ENCODE measurements around the gene BCL7C. TPM values are rescaled to one million over a fixed set of nuclear protein-coding genes. Genes with fewer than 3 reads are reported as not detected.

The BCL7C gene
- total and polyA plus RNA-seq, 2 of the 13 experiments (the other 11 are each of a cell fraction or from before 2014, with no cell fraction given): 17.7 to 33.8 TPM

DNA sequence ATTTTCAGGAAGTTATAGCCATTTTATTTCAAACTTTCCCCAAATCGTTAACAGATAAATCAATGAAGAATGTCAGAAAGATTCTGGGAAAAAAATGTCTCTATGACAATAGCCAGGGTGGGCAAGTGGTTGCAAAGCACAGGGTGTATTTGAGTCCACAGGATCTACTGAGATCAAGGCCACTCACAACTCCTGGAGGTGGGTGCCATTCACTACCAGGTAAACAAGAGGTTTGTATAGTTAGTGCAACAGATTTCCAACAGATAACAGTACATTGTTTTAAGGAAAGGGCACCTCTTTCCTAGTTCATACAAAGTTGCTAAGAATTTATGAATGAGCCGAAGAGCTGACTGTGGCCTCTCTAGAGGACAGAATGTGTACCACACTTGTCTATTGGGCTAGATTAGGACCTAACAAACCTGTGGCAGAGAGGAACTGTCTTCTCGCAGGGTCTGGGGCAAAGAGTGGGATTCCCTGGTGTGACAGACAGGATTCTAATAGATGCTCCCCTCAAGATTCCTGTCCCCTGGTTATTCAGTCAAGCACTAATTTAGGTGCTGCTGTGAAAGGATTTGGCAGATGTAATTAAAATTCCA, 54.9 kb downstream of the BCL7C start (continued):
- TF ChIP-seq, protein P1, sequence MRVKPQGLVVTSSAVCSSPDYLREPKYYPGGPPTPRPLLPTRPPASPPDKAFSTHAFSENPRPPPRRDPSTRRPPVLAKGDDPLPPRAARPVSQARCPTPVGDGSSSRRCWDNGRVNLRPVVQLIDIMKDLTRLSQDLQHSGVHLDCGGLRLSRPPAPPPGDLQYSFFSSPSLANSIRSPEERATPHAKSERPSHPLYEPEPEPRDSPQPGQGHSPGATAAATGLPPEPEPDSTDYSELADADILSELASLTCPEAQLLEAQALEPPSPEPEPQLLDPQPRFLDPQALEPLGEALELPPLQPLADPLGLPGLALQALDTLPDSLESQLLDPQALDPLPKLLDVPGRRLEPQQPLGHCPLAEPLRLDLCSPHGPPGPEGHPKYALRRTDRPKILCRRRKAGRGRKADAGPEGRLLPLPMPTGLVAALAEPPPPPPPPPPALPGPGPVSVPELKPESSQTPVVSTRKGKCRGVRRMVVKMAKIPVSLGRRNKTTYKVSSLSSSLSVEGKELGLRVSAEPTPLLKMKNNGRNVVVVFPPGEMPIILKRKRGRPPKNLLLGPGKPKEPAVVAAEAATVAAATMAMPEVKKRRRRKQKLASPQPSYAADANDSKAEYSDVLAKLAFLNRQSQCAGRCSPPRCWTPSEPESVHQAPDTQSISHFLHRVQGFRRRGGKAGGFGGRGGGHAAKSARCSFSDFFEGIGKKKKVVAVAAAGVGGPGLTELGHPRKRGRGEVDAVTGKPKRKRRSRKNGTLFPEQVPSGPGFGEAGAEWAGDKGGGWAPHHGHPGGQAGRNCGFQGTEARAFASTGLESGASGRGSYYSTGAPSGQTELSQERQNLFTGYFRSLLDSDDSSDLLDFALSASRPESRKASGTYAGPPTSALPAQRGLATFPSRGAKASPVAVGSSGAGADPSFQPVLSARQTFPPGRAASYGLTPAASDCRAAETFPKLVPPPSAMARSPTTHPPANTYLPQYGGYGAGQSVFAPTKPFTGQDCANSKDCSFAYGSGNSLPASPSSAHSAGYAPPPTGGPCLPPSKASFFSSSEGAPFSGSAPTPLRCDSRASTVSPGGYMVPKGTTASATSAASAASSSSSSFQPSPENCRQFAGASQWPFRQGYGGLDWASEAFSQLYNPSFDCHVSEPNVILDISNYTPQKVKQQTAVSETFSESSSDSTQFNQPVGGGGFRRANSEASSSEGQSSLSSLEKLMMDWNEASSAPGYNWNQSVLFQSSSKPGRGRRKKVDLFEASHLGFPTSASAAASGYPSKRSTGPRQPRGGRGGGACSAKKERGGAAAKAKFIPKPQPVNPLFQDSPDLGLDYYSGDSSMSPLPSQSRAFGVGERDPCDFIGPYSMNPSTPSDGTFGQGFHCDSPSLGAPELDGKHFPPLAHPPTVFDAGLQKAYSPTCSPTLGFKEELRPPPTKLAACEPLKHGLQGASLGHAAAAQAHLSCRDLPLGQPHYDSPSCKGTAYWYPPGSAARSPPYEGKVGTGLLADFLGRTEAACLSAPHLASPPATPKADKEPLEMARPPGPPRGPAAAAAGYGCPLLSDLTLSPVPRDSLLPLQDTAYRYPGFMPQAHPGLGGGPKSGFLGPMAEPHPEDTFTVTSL (CRISPR knock-in tag; IDR thresholded peaks at IDR 0.05; ENCODE audit: borderline replicate concordance): peak; percentile 30; the same call in 1 of the 2 replicates
- TF ChIP-seq, protein P2, sequence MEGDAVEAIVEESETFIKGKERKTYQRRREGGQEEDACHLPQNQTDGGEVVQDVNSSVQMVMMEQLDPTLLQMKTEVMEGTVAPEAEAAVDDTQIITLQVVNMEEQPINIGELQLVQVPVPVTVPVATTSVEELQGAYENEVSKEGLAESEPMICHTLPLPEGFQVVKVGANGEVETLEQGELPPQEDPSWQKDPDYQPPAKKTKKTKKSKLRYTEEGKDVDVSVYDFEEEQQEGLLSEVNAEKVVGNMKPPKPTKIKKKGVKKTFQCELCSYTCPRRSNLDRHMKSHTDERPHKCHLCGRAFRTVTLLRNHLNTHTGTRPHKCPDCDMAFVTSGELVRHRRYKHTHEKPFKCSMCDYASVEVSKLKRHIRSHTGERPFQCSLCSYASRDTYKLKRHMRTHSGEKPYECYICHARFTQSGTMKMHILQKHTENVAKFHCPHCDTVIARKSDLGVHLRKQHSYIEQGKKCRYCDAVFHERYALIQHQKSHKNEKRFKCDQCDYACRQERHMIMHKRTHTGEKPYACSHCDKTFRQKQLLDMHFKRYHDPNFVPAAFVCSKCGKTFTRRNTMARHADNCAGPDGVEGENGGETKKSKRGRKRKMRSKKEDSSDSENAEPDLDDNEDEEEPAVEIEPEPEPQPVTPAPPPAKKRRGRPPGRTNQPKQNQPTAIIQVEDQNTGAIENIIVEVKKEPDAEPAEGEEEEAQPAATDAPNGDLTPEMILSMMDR (CRISPR knock-in tag; IDR thresholded peaks at IDR 0.05): peak; percentile 39
- TF ChIP-seq ZNF30 (CRISPR knock-in tag; IDR thresholded peaks at IDR 0.05): no peak
- 0 out of 2 replicates have a peak, but pooled peaks have one; percentile 38 for TF ChIP-seq CEBPG (CRISPR knock-in tag; IDR thresholded peaks at IDR 0.05)
- peak; percentile 25 for TF ChIP-seq ASH2L (IDR thresholded peaks at IDR 0.05; ENCODE audit: insufficient read length, low read depth, low read length)
- no peak for TF ChIP-seq ATAD3A (CRISPR knock-in tag; IDR thresholded peaks at IDR 0.05)
- peak; percentile 46; the same call in 1 of the 2 replicates for TF ChIP-seq FOXJ3 (CRISPR knock-in tag; IDR thresholded peaks at IDR 0.05; ENCODE audit: borderline replicate concordance)
- TF ChIP-seq, protein P3, sequence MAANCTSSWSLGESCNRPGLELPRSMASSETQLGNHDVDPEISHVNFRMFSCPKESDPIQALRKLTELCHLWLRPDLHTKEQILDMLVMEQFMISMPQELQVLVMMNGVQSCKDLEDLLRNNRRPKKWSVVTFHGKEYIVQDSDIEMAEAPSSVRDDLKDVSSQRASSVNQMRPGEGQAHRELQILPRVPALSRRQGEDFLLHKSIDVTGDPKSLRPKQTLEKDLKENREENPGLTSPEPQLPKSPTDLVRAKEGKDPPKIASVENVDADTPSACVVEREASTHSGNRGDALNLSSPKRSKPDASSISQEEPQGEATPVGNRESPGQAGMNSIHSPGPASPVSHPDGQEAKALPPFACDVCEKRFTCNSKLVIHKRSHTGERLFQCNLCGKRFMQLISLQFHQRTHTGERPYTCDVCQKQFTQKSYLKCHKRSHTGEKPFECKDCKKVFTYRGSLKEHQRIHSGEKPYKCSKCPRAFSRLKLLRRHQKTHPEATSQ (CRISPR knock-in tag; IDR thresholded peaks at IDR 0.05; ENCODE audit: borderline replicate concordance): no peak
- TF ChIP-seq ZNF749 (CRISPR knock-in tag; IDR thresholded peaks at IDR 0.05; ENCODE audit: borderline replicate concordance): no peak
- TF ChIP-seq HDAC2 (CRISPR knock-in tag; IDR thresholded peaks at IDR 0.05): peak; percentile 69
- no peak for TF ChIP-seq KDM5A (IDR thresholded peaks at IDR 0.05; ENCODE audit: borderline replicate concordance, low read length)
- TF ChIP-seq ARNT2 (CRISPR knock-in tag; IDR thresholded peaks at IDR 0.05; ENCODE audit: low read depth): no peak
- TF ChIP-seq SOX6 (IDR thresholded peaks at IDR 0.05): no peak
- TF ChIP-seq SOX6 (CRISPR knock-in tag; IDR thresholded peaks at IDR 0.05): peak; percentile 97
- TF ChIP-seq, protein P4, sequence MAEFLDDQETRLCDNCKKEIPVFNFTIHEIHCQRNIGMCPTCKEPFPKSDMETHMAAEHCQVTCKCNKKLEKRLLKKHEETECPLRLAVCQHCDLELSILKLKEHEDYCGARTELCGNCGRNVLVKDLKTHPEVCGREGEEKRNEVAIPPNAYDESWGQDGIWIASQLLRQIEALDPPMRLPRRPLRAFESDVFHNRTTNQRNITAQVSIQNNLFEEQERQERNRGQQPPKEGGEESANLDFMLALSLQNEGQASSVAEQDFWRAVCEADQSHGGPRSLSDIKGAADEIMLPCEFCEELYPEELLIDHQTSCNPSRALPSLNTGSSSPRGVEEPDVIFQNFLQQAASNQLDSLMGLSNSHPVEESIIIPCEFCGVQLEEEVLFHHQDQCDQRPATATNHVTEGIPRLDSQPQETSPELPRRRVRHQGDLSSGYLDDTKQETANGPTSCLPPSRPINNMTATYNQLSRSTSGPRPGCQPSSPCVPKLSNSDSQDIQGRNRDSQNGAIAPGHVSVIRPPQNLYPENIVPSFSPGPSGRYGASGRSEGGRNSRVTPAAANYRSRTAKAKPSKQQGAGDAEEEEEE (CRISPR knock-in tag; IDR thresholded peaks at IDR 0.05; ENCODE audit: borderline replicate concordance): no peak
- TF ChIP-seq ZBTB20 (CRISPR knock-in tag; IDR thresholded peaks at IDR 0.05; ENCODE audit: borderline replicate concordance, low read depth): no peak; the same call in 1 of the 2 replicates
- TF ChIP-seq KLF13 (CRISPR knock-in tag; IDR thresholded peaks at IDR 0.05): no peak
- TF ChIP-seq ZNF543 (CRISPR knock-in tag; IDR thresholded peaks at IDR 0.05): 0 out of 2 replicates have a peak, but pooled peaks have one; percentile 32

Data from HepG2 (cell line).